Measurements from ENCODE around the gene CD93. TPM values are rescaled to one million over a fixed set of nuclear protein-coding genes. Genes with fewer than 3 reads are reported as not detected.

CD93 gene
- total RNA-seq, 6 experiments from 2014 or later, result not detected

DNA sequence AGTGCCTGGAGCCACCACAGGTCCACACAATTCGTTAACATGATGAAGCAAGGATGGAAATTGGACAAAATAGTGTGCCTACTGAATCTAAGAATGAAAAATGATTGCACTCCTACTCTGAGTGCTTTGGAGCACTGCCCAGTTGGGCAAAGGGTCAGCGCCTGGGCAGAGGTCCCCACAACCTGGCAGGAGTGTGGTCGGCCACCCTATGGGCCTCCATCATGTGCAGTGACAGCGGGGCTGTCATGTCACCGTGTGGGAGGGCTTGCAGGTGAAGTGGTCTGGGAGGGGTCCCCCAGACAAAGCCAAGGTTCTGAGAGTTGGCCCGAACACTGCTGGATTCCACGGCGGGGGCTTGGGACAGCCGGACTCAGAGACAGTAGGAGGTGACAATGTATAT is 36.2 kb upstream of the CD93 start:
- Mint-ChIP-seq H3K9me3 (no peaks in the 10 kb centered on the region), H3K4me3 (no peak overlapping the region), H3K27me3 (ENCODE audit: insufficient read depth) (peaks cover 13% of the 10 kb centered on the region), H3K36me3 (ENCODE audit: low read depth) (no peaks in the 10 kb centered on the region), H3K27ac (no peak overlapping the region), H3K4me1 (ENCODE audit: low read depth) (peaks cover under 1% of the 10 kb centered on the region)
- TF ChIP-seq, protein P1, sequence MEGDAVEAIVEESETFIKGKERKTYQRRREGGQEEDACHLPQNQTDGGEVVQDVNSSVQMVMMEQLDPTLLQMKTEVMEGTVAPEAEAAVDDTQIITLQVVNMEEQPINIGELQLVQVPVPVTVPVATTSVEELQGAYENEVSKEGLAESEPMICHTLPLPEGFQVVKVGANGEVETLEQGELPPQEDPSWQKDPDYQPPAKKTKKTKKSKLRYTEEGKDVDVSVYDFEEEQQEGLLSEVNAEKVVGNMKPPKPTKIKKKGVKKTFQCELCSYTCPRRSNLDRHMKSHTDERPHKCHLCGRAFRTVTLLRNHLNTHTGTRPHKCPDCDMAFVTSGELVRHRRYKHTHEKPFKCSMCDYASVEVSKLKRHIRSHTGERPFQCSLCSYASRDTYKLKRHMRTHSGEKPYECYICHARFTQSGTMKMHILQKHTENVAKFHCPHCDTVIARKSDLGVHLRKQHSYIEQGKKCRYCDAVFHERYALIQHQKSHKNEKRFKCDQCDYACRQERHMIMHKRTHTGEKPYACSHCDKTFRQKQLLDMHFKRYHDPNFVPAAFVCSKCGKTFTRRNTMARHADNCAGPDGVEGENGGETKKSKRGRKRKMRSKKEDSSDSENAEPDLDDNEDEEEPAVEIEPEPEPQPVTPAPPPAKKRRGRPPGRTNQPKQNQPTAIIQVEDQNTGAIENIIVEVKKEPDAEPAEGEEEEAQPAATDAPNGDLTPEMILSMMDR (IDR thresholded peaks at IDR 0.05), result no peak
- no peak for DNase-seq

DNA sequence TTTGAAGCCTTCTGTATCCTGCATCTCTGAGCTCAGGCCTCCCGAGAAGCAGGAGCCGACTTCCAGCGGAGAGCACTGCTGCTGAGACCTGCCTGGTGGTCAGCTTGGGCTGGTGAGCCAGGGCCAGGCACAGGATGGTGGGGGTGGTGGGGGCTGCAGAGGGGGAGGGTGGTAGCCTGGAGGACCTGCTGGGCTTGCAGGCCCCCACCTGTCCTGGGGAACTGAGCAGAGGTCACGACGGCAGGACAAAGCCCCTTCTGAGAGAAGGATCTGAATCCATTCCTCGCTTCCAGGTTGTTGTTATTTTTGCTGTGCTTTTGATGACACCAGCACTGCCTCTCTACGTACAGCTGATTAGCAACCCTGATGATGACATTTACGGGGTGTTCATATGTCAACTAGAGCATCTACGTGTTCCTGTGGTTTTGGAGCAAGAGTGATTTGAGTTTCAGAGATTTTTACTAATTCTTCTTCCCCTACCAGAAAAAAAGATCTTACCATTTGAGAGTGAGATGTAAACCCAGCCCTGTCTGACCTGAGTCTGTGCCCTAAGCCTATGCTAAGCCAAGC is 35.7 kb upstream of the CD93 start:
- no peak for DNase-seq
- Mint-ChIP-seq H3K4me1 (ENCODE audit: low read depth) (peaks cover 6% of the 10 kb centered on the region), H3K27ac (no peak overlapping the region), H3K27me3 (ENCODE audit: insufficient read depth) (peaks cover 13% of the 10 kb centered on the region), H3K36me3 (ENCODE audit: low read depth) (no peaks in the 10 kb centered on the region), H3K9me3 (no peaks in the 10 kb centered on the region), H3K4me3 (no peak overlapping the region)
- TF ChIP-seq, protein P1 (IDR thresholded peaks at IDR 0.05), result no peak

DNA sequence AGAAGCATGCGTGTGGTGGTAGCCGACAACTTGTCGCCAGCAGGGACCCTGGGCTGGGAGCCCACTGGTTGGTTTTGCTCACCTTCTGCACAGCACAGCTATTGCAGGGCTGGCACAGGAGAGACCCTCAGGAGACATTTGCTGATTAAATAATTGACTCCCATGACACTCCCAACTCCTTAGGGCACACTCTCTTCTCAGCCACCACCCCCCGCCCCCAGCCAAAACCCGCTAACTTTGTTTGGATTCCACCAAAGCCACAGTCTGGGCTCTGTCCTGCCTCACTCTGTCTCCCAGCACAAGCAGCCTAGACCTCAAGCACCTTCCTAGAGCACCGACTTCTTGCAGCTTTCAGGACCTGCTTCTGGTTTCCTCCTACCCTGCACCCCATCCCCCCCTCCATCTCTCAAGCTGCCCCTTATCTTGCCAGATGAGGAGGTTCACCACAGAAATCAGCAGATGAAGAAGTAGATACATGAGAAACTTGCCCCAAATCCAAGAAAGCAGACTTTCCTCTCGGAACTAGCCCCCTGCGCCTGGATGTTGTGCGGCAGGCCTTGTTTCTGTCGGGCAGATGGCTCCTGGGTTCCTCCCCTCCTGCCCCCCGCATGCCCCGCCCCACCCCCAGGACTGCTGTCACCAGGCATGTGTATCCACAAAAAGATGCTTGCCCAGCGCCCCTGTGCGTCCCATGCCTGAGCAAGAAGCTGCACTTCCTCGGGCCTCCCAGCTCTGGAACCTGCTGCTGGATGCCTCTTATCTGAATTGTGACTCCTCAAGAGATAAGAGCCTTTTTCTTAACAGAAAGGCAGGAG is 35.0 kb upstream of the CD93 start:
- Mint-ChIP-seq H3K9me3 (no peaks in the 10 kb centered on the region), H3K36me3 (ENCODE audit: low read depth) (no peaks in the 10 kb centered on the region), H3K4me3 (no peak overlapping the region), H3K27ac (no peak overlapping the region), H3K27me3 (ENCODE audit: insufficient read depth) (peaks cover 13% of the 10 kb centered on the region), H3K4me1 (ENCODE audit: low read depth) (peaks cover 13% of the 10 kb centered on the region)
- no peak for DNase-seq
- TF ChIP-seq, protein P1 (IDR thresholded peaks at IDR 0.05), result no peak

DNA sequence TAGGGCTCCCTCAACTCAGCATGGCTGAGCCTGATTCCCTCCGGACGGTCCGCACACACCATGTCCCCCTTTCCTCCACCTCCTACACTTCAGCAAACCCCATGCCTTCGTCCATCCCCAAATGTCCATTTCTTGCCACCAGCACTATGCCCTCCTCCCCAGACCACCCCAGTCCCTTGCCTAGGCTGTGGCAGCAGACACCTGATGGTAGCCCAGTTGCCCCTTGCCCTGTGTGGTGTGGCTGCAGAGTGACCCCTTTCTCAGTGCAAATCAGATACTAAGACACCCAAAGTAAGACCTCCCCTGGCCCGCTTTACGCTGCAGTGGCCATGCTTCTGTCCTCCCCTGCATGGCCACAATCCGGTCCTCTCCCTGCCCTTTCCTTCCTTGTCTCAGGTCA is 34.1 kb upstream of the CD93 start:
- TF ChIP-seq, protein P1 (IDR thresholded peaks at IDR 0.05), result no peak
- no peak for DNase-seq
- Mint-ChIP-seq H3K36me3 (ENCODE audit: low read depth) (no peaks in the 10 kb centered on the region), H3K9me3 (no peaks in the 10 kb centered on the region), H3K4me1 (ENCODE audit: low read depth) (peaks cover 14% of the 10 kb centered on the region), H3K27me3 (ENCODE audit: insufficient read depth) (peaks cover 14% of the 10 kb centered on the region), H3K27ac (no peak overlapping the region), H3K4me3 (no peak overlapping the region)

DNA sequence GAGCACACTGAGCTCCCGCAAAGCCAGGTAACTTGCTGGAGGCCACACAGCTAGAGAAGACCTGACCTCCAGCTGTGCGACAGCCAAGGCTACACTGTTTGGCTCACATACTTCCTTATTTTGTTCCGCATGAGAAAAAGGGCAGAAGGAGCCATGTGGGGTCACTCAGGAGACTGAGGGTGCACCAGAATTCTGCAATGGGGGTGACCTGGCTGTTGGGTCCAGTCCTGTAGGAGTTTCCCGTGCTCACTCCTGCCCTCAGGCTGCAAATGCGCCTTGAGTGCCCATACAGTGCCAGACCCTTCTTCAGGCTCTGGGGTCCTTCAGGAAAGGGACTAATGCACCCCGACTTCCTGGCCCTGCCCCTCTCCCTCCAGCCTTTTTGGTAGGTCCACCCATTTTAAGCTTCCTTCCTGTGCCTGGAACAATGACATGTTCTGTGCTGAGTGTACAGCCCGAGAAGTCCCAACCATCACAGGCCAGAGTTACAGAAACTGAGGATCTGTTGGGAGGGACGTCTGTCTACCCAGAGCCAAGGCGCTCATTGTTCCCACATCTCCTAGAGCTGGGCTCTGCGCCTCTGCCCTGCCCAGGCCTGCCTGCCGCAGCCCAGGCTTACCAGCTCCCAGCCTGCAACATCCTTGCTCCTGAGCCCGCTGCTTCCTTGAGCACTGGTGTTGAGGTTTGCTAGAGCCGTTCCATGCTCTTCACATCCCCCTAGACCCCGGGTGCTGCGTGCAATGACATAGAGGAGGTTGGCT is 33.5 kb upstream of the CD93 start:
- no peak for DNase-seq
- no peaks in the 10 kb centered on the region for H3K9me3 Mint-ChIP-seq
- H3K27ac Mint-ChIP-seq, result no peak overlapping the region
- H3K4me3 Mint-ChIP-seq, result no peak overlapping the region
- H3K4me1 Mint-ChIP-seq (ENCODE audit: low read depth), result peaks cover 14% of the 10 kb centered on the region
- TF ChIP-seq, protein P1 (IDR thresholded peaks at IDR 0.05), result no peak
- no peaks in the 10 kb centered on the region for H3K36me3 Mint-ChIP-seq (ENCODE audit: low read depth)
- peaks cover 14% of the 10 kb centered on the region for H3K27me3 Mint-ChIP-seq (ENCODE audit: insufficient read depth)

All from HFFc6 (cell line).